Adipocyte (in vitro differentiated cells): Measurements from ENCODE around the gene ABCB8.

Experiments used
- DNase-seq: peaks from one replicate; pipeline ENCODE4 v3.0.0-alpha.2; 2015; ENCODE audit warnings: low read depth
- H3K27me3 ChIP-seq: replicated peaks from 2 replicates; pipeline ENCODE4 v1.7.0; 2013; ENCODE audit warnings: mild to moderate bottlenecking, low read length, moderate library complexity; ENCODE audit not compliant: control insufficient read depth, insufficient read depth
- H3K36me3 ChIP-seq: 2 replicates; pipeline ENCODE4 v1.7.0; 2013; ENCODE audit warnings: low read length, mild to moderate bottlenecking, moderate library complexity; ENCODE audit not compliant: control insufficient read depth, insufficient read depth, severe bottlenecking
- H3K4me1 ChIP-seq: 2 replicates; pipeline ENCODE4 v1.7.0; 2013; ENCODE audit warnings: mild to moderate bottlenecking, low read length, moderate library complexity; ENCODE audit not compliant: control insufficient read depth, insufficient read depth
- H3K4me3 ChIP-seq: 2 replicates; pipeline ENCODE4 v1.7.0; 2013; ENCODE audit warnings: mild to moderate bottlenecking, low read length, moderate library complexity
- H3K9ac ChIP-seq: 2 replicates; pipeline ENCODE4 v1.7.0; 2013; ENCODE audit warnings: mild to moderate bottlenecking, low read length, moderate library complexity
- H3K9me3 ChIP-seq: 2 replicates; pipeline ENCODE4 v1.7.0; 2013; ENCODE audit warnings: mild to moderate bottlenecking, low read length, moderate library complexity; ENCODE audit not compliant: control insufficient read depth

Gene ABCB8

DNA sequence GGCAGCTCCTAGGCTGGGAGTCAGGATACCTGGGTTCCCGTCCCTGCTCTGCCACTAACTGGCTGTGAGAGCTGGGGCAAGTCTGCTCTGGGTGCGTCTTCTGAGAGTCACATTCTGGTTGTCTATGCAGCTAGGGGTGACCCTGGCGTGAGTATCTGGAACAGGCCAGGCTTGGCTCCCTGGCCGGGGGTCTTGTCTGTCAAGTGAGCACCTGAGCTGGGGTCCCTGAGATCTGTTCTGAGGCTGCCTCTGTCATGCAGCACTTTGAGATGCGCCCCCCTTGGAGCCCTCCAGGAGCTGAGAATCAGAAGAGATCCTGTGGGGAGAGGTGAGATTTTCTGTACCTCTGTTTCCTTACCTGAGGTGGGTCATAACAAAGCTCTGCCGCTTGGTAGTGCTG is 65.5 kb downstream of the ABCB8 start:
- DNase-seq = no peak
- Histone ChIP-seq H3K9ac (no peak overlapping the region), H3K9me3 (no peaks in the 10 kb centered on the region), H3K4me3 (no peak overlapping the region), H3K36me3 (peaks cover 3% of the 10 kb centered on the region), H3K4me1 (peaks cover 59% of the 10 kb centered on the region), H3K27me3 (no peaks in the 10 kb centered on the region)

DNA sequence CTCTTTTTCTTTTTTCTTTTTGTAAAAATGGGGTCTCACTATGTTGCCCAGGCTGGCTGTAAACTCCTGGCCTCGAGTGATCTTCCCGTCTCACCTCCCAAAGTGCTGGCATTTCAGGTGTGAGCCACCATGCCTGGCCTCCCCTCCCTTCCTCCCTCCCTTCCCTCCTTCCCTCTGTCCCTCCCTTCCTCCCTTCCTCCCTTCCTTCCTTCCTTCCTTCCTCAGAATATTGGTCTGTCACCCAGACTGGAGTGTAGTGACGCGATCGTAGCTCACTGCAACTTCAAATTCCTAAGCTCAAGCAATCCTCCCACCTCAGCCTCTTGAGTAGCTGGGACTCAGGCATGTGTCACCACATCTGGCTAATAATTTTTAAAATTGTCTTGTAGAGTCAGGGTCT is 66.4 kb downstream of the ABCB8 start:
- Histone ChIP-seq H3K9ac (no peak overlapping the region), H3K9me3 (no peaks in the 10 kb centered on the region), H3K4me1 (peaks cover 49% of the 10 kb centered on the region), H3K4me3 (no peak overlapping the region), H3K27me3 (no peaks in the 10 kb centered on the region), H3K36me3 (peaks cover 3% of the 10 kb centered on the region)
- DNase-seq = no peak

DNA sequence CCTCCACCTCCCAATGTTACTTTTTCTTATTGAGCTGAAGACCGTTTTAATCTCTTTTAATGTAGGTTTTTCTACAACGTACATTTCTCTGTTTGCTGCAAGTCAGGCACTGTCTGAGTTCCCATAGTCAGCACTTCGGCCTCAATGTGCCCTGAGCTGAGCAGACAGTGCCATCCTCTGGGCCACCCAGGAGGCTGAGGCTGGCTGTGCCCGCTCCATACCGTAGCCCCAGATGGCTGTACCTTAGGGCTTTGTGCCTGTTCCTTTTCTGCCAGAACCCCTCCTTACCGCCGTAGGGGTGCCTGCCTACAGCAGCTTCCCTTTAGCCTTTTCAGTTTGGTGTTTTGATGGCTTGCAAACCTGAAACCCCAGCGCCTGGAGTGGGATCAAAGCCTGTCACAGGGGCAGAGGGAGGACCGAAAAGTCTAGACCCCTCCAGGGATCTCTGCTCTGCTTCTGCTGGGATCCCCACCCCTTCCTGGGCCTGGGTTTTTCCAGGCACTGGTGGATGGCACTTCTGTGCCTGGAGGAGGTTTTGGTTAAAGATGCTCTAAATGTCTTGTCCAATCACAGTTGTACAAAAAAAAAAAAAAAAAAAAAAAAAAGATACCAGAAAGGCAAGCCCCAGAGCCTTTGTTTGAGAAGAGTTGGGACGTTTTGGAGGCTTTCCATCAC is 67.0 kb downstream of the ABCB8 start:
- no peak for DNase-seq
- Histone ChIP-seq H3K9me3 (no peaks in the 10 kb centered on the region), H3K27me3 (no peaks in the 10 kb centered on the region), H3K4me3 (no peak overlapping the region), H3K36me3 (peaks cover 3% of the 10 kb centered on the region), H3K4me1 (peaks cover 43% of the 10 kb centered on the region), H3K9ac (no peak overlapping the region)

DNA sequence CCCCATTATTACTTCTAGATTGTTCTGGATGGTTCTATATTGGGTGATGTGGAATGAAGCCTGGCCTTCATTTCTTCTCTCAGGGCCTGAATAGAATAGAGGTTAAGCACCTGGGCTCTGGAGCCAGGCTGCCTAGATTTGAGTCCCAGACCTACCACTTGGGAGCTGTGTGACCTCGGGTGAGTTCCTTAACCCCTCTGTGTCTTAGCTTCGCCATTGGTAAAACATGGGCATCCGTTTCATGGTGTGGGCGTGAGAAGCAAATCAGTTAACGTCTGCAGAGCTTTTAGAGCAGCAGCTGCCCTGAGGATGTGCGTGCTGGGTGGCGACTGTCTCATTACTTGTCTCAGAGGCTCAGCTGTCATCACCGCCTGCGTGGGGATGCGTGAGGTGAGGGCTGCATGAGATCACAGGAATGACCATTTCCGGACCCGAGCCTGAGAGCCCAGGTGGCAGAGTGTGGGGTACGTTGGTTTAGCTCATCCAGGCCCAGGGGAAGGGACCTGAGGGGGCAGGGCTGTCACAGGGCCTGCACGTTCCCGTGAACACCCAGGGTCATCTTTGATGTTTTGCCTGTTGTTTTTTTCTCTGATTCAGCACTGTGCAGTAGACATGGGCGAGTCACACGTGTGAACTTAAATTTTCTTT is 67.7 kb downstream of the ABCB8 start:
- no peak overlapping the region for H3K9ac ChIP-seq
- no peaks in the 10 kb centered on the region for H3K9me3 ChIP-seq
- peaks cover 3% of the 10 kb centered on the region for H3K36me3 ChIP-seq
- H3K27me3 ChIP-seq = no peaks in the 10 kb centered on the region
- no peak overlapping the region for H3K4me3 ChIP-seq
- no peak for DNase-seq
- peaks cover 37% of the 10 kb centered on the region for H3K4me1 ChIP-seq
